Endothelial cell of umbilical vein (primary cell): Measurements from ENCODE around the gene CD300LB. TPM values are rescaled to one million over a fixed set of nuclear protein-coding genes. Genes with fewer than 3 reads are reported as not detected.
"Not testable (repeated sequence)": the region's sequence is repeated elsewhere in the genome, so short reads cannot be mapped to it uniquely, and the experiment has no call there.

Experiments used
- BruUV-seq: library from RNA; stranded (reverse); fragments of 400-500 nt; replicated peaks from 2 replicates; lab custom pipeline; 2021; lab: Mats Ljungman, UMichigan
- CTCF ChIA-PET: fragments of 300-600, 350-600 bp; sonication (Branson Sonifier 250); formaldehyde crosslinking; loops from one replicate; lab custom pipeline; 2021; ENCODE audit warnings: antibody characterized with exemption, inconsistent platforms; lab: Charles Lee
- POLR2A ChIA-PET: fragments of 300-600, 350-600 bp; sonication (Branson Sonifier 250); formaldehyde crosslinking; loops from one replicate; lab custom pipeline; 2021; ENCODE audit warnings: antibody characterized with exemption, inconsistent platforms; lab: Charles Lee
- DNase-seq: peaks from one replicate; pipeline ENCODE4 v3.0.0-alpha.2; 2011; ENCODE audit warnings: low read depth, low spot score
- FAIRE-seq: peaks from 2 replicates; lab custom pipeline; 2011; peaks lifted over from hg19 to GRCh38; lab: Jason Lieb, UNC
- H2AFZ ChIP-seq: 2 replicates; pipeline ENCODE4 v1.6.0; 2012; ENCODE audit warnings: low read depth, low read length, control low read depth, inconsistent platforms
- H3K27ac ChIP-seq: 2 replicates; pipeline ENCODE4 v1.5.1; 2011; ENCODE audit warnings: low read depth, mild to moderate bottlenecking, control low read depth, low read length, moderate library complexity; ENCODE audit not compliant: insufficient read depth
- H3K27me3 ChIP-seq, 2 experiments: 2 replicates each; pipeline versions ENCODE4 v1.6.0 to v1.6.1; 2011; ENCODE audit warnings: low read length in 2 of 2, mixed read lengths in 1 of 2; ENCODE audit not compliant: control insufficient read depth in 2 of 2, insufficient read depth in 2 of 2
- H3K36me3 ChIP-seq, 2 experiments: 2 replicates in 1 of 2; 3 replicates in 1 of 2; pipeline ENCODE4 v1.5.1; 2011; ENCODE audit warnings: low read length in 2 of 2, mild to moderate bottlenecking in 1 of 2, moderate library complexity in 1 of 2; ENCODE audit not compliant: control insufficient read depth in 2 of 2, insufficient read depth in 2 of 2; ENCODE audit errors: extremely low read depth in 1 of 2
- H3K4me1 ChIP-seq: 3 replicates; pipeline ENCODE4 v1.5.1; 2011; ENCODE audit warnings: mild to moderate bottlenecking, low read length; ENCODE audit not compliant: control insufficient read depth, insufficient read depth; ENCODE audit errors: extremely low read depth
- H3K4me2 ChIP-seq: 2 replicates; pipeline ENCODE4 v1.6.1; 2011; ENCODE audit warnings: low read length, control low read depth, mixed read lengths; ENCODE audit not compliant: insufficient read depth
- H3K4me3 ChIP-seq, 3 experiments: fragments of 200-600 bp in 1 of 3; sonication (generic), shearing (Covaris generic) in 1 of 3; replicated peaks in 1 of 3; 2 replicates each; pipeline ENCODE4 v1.5.1; 2011 to 2016; ENCODE audit warnings: control low read depth in 3 of 3, low read length in 3 of 3, mild to moderate bottlenecking in 2 of 3, inconsistent platforms in 1 of 3, low read depth in 1 of 3, moderate library complexity in 1 of 3; ENCODE audit not compliant: insufficient read depth in 1 of 3
- H3K79me2 ChIP-seq: 2 replicates; pipeline ENCODE4 v1.6.0; 2012; ENCODE audit warnings: low read length, inconsistent platforms; ENCODE audit not compliant: control insufficient read depth, insufficient read depth
- H3K9ac ChIP-seq: replicated peaks from 2 replicates; pipeline ENCODE3; 2011; ENCODE audit warnings: low read length, control low read depth; ENCODE audit not compliant: insufficient read depth; ENCODE audit errors: extremely low read depth
- H3K9me1 ChIP-seq: replicated peaks from 3 replicates; pipeline ENCODE4 v1.6.0; 2011; ENCODE audit warnings: mild to moderate bottlenecking, low read length; ENCODE audit not compliant: control insufficient read depth, insufficient read depth; ENCODE audit errors: extremely low read depth
- H3K9me3 ChIP-seq: replicated peaks from 2 replicates; pipeline ENCODE4 v1.5.1; 2012; ENCODE audit warnings: low read length, inconsistent platforms; ENCODE audit not compliant: control insufficient read depth, insufficient read depth
- H4K20me1 ChIP-seq: replicated peaks from 2 replicates; pipeline ENCODE3; 2011; ENCODE audit warnings: mild to moderate bottlenecking, low read length; ENCODE audit not compliant: control insufficient read depth, insufficient read depth; ENCODE audit errors: extremely low read depth
- CTCF ChIP-seq, 2 donors: IDR thresholded peaks; 1 replicate in 1 of 2; 2 replicates in 1 of 2; pipeline ENCODE4 v1.5.1; 2011; ENCODE audit warnings: low read length in 2 of 2, mild to moderate bottlenecking in 2 of 2, moderate library complexity in 2 of 2, control low read depth in 1 of 2, inconsistent platforms in 1 of 2, low read depth in 1 of 2; ENCODE audit not compliant: insufficient read depth in 1 of 2; ENCODE audit errors: extremely low read depth in 1 of 2
- EZH2 ChIP-seq: IDR thresholded peaks from 2 replicates; pipeline ENCODE4 v1.6.1; 2012; ENCODE audit warnings: borderline replicate concordance, low read depth, mild to moderate bottlenecking, moderate library complexity, low read length, inconsistent platforms; ENCODE audit not compliant: severe bottlenecking
- FOS ChIP-seq: IDR thresholded peaks from 2 replicates; pipeline ENCODE4 v1.6.1; 2011; ENCODE audit warnings: mild to moderate bottlenecking, low read length, moderate library complexity, borderline replicate concordance; ENCODE audit not compliant: insufficient read depth
- GATA2 ChIP-seq: IDR thresholded peaks from 2 replicates; pipeline ENCODE4 v1.7.0; 2011; ENCODE audit warnings: low read depth, mild to moderate bottlenecking, moderate library complexity, mixed read lengths, low read length; ENCODE audit not compliant: insufficient read length, insufficient read depth
- JUN ChIP-seq: IDR thresholded peaks from 2 replicates; pipeline ENCODE4 v1.6.1; 2011; ENCODE audit warnings: borderline replicate concordance, low read depth; ENCODE audit not compliant: insufficient read length, insufficient read depth
- MAX ChIP-seq: IDR thresholded peaks from 2 replicates; pipeline ENCODE4 v1.6.1; 2011; ENCODE audit not compliant: insufficient read depth, insufficient read length
- MYC ChIP-seq: IDR thresholded peaks from one replicate; pipeline ENCODE4 v1.6.1; 2011; ENCODE audit warnings: mild to moderate bottlenecking, low read depth, low read length
- POLR2A ChIP-seq: IDR thresholded peaks from 2 replicates; pipeline ENCODE4 v1.6.1; 2012; ENCODE audit warnings: low read depth, mild to moderate bottlenecking, control low read depth, low read length
- POLR2AphosphoS5 ChIP-seq: IDR thresholded peaks from 2 replicates; pipeline ENCODE4 v1.6.1; 2012; ENCODE audit warnings: low read depth, mild to moderate bottlenecking, control low read depth, low read length, moderate library complexity; ENCODE audit not compliant: insufficient read depth
- dilution Hi-C: fragments of 300-500 bp; cut with MboI; formaldehyde crosslinking; loops from one replicate; pipeline ENCODE4 v1.15.0; 2019; ENCODE audit warnings: low sequenced_read_pairs; ENCODE audit not compliant: extremely low pct_ligation_motif_present
- intact Hi-C: fragments of 100-400 bp; cut with micrococcal nuclease; formaldehyde crosslinking; loops from one replicate; pipeline ENCODE4 v1.10.0; 2022
- polyA plus RNA-seq, 4 experiments: library from polyadenylated mRNA; depleted of rRNA in 3 of 4; stranded (reverse) in 3 of 4; unstranded in 1 of 4; fragments of >200 nt; gene quantifications; 2 replicates each; pipeline versions ENCODE4 v1.2.1 to v1.2.3, GENCODE V29; 2011 to 2012; ENCODE audit warnings: missing spikeins in 1 of 4
- total RNA-seq: library from RNA; stranded (reverse); gene quantifications from 2 replicates; pipeline ENCODE4 v1.2.3, GENCODE V29; 2021

The CD300LB gene
- total and polyA plus RNA-seq, 2 donors (not counting 3 experiments of a cell fraction or from before 2014, with no cell fraction given) = not detected

- CTCF ChIA-PET, H3K4me2 ChIP-seq, POLR2A ChIA-PET, H3K27me3 ChIP-seq, H4K20me1 ChIP-seq, H3K27ac ChIP-seq, FAIRE-seq, H3K9ac ChIP-seq, H3K4me1 ChIP-seq, H3K36me3 ChIP-seq, H2AFZ ChIP-seq, H3K4me3 ChIP-seq, intact Hi-C loops, BruUV-seq, H3K9me3 ChIP-seq, H3K79me2 ChIP-seq, H3K9me1 ChIP-seq, DNase-seq, dilution Hi-C loops: not testable (repeated sequence)
These were observed 27.1 kb upstream of the CD300LB start for GRCh38 chr17:74558402-74558801.

- Histone ChIP-seq H2AFZ (no peak overlapping the region), H3K4me3 (no peak overlapping the region), H3K9me3 (no peaks in the 10 kb centered on the region), H3K27me3 (no peaks in the 10 kb centered on the region), H4K20me1 (no peaks in the 10 kb centered on the region), H3K27ac (no peak overlapping the region), H3K9me1 (no peaks in the 10 kb centered on the region), H3K4me1 (no peaks in the 10 kb centered on the region), H3K36me3 (no peaks in the 10 kb centered on the region), H3K79me2 (no peaks in the 10 kb centered on the region), H3K4me2 (no peak overlapping the region), H3K9ac (no peak overlapping the region)
- intact Hi-C loops (no loop called here), dilution Hi-C loops (no loop called here)
- DNase-seq (no peak), FAIRE-seq (no peak)
- TF ChIP-seq GATA2 (no peak), CTCF (IDR thresholded peaks at IDR 0.05; ENCODE audit: extremely low read depth in 1 of 2, insufficient read depth in 1 of 2, low read depth in 1 of 2, low read length in 2 of 2) (no peak), JUN (no peak), POLR2A (no peak), POLR2AphosphoS5 (no peak), MAX (no peak), FOS (no peak), EZH2 (no peak), MYC (no peak)
- ChIA-PET POLR2A (no interaction called here), CTCF (no interaction called here)
- BruUV-seq = no TSS peak
These were observed 24.2 kb upstream of the CD300LB start for GRCh38 chr17:74555427-74555940.
